Measurements from ENCODE around the gene KRTAP5-2.
"Not testable (repeated sequence)": the region's sequence is repeated elsewhere in the genome, so short reads cannot be mapped to it uniquely, and the experiment has no call there.

The KRTAP5-2 gene

DNA sequence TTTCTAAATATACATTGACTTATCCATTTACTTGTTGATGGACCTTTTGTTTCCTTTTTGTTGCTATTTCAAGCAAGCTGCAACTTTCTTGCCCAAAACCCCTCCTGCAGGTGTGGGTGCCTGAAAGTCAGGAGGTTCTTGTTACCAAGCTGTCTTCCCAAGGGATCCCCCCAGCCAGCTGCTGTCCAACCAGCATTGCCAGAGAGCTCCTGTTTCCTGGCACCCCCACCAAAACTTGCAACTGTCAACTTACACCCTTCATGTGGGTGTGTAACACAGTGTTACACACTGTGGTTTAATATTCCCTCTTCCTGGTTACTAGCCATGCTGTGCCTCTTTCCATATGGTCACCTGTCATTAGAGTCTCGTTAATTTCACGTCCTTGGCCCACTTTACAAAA, 11.4 kb downstream of the KRTAP5-2 start:
- FAIRE-seq, result no peak

DNA sequence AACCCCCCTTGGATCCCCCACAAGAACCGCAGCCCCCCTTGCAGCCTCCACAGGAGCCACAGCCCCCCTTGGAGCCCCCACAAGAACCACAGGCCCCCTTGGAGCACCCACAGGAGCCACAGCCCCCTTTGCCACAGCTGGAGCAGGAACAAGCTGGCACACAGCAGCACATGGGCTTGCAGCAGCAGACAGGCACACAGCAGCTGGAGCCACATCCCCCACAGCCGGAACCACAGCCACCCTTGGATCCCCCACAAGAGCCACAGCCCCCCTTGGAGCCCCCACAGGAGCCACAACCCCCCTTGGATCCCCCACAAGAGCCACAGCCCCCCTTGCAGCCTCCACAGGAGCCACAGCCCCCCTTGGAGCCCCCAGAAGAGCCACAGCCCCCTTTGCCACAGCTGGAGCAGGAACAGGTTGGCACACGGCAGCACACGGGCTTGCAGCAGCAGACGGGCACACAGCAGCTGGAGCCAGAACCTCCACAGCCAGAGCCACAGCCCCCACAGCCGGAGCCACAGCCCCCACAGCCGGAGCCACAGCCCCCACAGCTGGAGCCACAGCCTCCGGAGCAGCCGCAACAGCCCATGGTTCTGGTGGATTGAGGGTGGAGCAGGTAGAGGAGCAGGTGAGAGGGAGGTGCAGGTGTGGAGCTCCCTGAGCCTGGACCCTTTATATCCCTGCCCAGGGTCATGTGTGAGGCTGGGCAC, 13.3 kb downstream of the KRTAP5-2 start, which contains the start of gene KRTAP5-1:
KRTAP5-1 (minus strand) TSS at position 623 of the 710 bp plus-strand sequence; CDS start at position 589, 34 bp downstream.
- not testable (repeated sequence) for FAIRE-seq

DNA sequence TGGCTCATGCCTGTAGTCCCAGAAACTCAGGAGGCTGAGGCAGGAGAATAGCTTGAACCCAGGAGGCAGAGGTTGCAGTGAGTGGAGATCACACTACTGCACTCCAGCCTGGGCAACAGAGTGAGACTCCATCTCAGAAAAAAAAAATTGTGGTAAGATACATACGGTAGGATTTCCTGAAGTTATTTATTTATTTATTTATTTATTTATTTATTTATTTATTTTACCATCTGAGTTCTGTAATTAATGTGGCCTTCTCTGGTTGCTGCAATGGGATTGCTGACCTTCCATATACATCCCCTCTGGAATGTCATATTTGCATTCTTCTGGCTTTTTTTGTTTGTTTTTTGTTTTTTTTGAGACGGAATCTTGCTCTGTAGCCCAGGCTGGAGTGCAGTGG, 15.2 kb downstream of the KRTAP5-2 start:
- FAIRE-seq, result not testable (repeated sequence)

DNA sequence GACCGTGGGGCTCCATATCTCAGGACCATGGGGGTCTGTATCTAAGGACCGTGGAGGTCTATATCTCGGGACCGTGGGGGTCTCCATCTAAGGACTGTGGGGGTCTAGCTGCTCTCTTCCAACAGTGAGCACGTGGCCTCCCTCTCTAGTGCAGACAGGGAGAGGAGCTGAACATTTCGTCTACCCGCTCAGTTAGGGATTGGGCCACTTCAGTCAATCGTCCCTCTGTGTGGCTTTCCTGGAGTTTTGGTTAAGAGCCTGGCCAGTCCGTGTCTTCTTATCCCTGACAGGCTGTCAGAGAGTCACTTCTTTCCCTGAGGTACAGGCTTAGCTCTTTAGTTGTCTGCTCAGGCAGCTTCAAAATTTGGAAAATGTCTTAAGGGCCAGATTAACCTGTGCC, 16.1 kb downstream of the KRTAP5-2 start:
- no peak for FAIRE-seq

DNA sequence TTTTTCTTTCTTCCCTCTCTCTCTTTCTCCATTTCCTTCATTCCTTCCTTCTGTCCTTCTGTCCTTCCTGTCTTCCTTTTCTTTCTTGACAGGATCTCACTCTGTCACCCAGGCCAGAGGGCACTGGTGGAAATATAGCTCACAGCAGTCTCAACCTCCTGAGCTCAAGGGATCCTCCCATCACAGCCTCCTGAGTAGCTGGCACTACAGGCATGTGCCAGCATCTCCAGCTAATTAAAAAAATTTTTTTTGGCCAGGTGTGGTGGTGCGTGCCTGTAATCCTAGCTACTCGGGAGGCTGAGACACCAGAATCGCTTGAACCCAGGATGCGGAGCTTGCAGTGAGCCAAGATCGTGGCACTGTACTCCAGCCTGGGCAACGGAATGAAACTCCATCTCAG, 21.3 kb downstream of the KRTAP5-2 start:
- FAIRE-seq, result no peak

DNA sequence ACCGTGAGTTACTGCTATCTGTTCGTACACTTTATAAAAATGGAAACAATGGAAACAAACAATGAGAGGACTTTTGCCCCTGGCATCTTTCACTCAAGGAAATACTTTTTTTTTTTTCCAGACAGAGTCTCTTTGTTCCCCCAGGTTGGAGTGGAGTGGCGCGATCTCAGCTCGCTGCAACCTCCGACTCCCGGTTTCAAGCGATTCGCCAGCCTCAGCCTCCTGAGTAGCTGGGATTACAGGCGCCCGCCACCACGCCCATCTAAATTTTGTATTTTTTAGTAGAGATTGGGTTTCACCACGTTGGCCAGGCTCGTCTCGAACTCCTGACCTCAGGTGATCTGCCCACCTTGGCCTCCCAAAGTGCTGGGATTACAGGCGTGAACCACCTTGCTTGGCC, 22.3 kb downstream of the KRTAP5-2 start:
- not testable (repeated sequence) for FAIRE-seq

DNA sequence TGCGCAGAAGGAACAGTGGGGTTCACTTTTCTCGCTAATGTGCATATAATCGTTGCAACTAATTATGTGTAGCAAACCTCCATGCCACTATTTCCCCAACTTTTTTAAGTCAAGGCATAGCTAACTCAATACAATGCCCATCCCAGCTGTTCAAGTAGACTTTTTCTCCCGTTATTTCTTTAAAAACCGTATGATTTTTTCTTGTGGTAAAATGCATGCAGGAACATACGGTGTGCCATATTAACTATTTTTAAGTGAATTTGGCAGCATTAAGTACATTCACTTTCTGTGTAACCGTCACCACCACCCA, 23.2 kb downstream of the KRTAP5-2 start:
- FAIRE-seq, result no peak

DNA sequence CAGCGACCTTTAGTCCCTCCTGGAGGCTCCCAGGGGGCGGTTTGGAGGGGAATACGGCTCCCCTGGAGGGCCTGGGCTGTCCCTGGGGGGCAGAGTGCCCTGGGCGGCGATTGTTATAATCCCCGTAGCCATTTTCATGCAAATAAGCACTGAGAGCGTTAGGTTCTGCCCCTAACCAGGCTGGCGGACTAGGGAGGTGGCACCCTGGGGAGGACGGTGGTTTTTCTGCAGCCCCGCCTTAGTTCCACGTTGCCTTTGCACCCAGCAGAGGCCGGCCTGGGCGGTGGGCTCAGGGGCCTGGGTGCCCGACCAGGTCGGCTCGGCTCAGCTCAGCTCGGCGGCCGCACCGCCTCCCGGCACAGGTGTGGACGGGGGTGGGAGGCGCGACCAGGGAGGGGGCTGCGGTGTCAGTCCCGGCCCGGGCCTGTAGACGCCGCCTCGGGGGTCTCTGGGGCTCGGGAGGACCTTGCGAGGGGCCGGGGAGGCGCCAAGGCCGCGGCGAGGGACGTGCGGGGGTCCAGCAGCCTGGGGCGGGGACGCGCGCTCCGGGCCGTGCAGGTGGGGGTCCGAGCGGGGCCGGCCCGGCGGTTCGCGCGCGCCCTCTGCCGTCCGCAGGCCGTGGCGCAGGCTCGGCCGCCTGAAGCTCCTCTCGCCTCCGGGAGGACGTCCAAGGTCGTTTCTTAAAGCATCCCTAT, 23.7 kb downstream of the KRTAP5-2 start:
- no peak for FAIRE-seq

DNA sequence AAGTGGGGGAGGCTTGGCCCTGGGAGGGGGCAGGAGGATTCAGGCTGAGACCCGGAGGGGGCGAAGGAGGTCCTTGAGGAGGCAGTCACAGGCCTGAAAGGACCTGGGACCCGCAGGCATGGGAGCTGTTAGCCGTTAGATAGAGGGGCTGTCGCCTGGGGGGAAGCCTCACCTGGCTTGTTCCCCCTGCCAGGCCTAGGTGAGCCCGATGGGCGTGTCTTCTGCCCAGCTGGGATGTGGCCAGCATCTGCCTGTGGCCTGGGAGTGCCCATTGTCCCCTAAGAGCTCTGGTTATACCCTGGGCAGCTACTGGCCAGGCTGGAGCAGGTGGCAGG, 24.2 kb downstream of the KRTAP5-2 start:
- no peak for FAIRE-seq

DNA sequence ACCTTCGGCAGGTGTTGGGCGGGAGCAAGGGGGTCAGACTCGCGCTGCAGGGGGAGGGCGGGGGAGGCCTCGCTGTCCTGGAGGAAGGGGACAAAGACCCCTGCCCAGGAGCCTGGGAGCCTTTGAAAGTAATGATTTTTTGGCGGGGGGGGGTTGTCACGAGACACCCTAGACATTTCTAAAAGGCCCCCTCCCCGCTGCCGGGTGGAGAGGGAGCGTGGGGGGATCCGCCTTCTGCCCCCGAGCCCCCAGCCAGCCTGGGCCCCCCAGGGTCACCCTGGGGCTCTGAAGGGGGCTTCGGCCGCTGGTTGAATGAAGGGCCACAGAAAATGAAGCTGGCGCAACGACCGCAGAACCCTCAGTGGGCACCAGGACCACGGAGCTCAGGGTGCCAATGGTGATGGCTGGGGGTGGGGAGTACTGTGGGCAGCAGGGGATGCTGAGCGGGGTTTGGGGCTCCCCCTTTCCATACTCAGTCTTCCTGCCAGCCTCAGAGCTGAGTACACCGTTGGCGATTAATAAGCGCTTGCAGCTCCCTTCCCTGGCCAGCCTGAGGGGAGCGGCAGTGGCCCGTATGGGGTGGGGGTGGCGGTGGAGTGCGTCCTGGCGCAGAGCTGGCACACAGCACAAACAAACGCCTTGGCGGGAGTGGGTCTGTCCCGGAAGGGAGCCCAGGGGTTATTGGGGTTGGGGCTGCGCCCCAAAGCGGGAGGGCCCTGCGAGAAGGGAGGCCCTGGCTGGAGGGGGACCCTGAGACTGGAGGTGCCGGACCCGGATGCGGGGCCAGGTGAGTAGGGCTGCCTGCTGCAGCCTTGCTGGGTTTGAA, 24.8 kb downstream of the KRTAP5-2 start:
- FAIRE-seq, result no peak

DNA sequence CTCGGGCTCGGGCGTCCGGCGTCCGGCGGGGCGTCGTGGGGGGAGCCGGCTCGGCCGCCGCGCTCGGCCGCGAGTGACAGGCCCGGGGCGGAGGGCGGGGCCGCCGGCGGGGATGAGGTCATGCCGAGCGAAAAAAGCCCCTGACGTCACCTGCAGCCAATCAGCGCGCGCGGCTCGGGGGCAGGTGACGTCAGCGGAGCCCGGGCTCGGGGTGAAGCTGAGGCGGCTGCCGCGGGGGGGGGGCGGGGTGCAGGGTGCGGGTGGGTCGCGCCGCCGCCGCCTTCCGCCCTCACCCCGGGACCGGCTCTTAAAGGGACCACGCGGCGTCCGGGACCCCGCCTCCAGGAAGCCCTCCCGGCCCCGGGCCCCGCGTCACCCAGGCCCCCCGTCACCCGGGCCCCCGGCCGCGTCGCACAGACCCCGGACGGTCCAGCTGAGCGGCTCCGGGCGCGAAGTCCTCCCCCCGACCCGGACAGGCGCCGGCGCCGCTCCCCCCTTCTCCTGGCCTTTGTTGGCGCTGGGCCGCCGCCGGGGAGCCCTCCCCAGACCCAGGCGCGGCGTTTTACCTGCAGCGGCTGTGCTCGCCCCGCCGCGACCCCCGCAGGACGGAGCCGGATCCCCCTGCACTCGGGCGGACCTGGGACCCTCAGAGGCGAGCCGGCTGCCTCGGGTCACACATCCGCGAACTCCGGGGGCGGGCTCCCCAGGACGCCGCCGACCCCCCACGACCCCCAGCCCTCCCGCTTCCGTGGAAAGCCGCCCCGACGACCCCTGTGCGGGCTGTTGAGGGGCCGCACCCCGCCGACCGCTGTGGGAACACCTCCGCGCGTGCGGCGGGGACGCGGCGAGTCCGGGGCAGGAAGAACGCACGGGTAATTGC, 25.7 kb downstream of the KRTAP5-2 start, which contains the start of gene DUSP8:
DUSP8 (minus strand) TSS at position 75 of the 880 bp plus-strand sequence. CDS start 6,445 bp downstream, outside the sequence.
- no peak for FAIRE-seq

DNA sequence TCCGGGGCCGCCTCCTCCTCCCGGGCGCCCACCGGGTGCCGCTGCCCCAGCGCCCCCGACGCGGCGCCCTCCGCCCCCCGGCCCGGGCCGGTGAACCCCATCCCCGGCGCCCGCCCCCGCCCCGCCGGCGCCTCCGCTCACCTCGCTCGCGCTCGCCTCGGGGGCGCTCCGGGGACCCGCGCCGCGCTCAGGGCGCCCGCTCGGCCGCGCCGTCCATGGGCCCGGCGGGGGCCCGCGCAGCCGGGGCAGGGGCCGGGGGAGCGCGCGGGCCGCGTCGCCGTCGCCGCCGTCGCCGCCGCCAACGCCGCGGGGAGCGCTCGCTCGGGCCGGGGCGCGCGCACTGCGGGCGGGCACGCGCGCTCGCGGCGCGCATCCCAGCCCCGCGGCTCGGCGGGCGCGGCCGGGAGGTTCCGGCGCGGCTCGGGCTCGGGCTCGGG, 26.3 kb downstream of the KRTAP5-2 start:
- no peak for FAIRE-seq

DNA sequence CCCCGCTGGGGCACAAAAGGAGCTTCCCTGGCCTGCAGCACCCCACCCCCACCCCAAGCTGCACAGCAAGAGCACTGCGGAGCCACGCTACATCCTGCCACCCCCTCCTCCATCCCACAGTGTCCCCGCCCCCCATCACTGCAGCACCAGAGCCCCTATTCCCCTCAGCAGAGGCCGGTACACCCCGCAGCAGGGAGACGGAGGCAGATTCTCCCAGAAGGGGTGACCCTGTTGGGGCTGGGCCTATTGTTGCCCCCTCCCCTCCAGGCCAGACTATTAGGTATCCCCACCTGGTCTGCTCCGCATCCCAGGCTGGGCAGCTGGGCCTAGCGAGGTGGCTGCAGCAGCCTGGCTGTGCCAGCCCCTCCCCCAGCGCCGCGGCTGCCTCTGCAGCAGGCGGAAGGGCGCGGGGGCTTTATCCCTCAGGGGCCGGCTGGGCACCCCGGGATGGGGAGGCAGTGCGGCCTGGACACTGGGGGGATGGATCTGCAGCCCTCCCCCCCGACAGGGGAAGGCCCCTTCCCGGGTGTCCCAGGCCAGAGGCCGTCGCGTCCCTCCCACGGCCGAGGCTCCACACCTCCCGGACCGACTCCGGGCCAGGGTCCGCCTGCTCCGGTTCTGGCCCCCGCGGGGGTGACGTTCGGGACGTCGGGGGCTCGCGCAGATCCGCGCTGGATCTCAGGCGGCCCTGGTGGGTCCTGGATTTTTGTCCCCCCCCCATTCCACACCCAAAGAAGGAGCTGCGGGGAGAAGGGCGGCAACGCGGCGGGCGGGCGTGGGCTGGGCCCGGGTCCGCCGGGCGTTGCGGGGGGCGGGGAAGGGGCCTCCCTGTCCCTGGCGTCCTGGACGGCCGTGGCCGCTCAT, 27.0 kb downstream of the KRTAP5-2 start:
- FAIRE-seq, result no peak

DNA sequence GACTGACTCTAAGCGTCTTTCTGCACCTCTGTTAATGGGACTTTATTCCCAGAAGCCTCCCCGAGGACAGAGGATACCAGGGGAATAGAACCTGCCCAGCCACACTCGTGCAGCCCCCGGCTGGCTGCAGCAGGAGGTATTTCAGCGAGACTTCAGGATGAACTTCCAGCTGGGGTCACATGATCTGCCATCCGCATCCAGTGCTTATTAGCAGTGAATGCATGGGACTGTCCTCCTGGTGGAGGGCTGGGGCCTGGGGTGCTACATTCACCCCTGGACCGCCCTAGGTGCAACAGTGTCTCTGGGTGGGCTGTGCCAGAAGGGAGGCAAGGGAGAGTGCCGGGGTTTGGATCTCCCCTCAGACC, 27.6 kb downstream of the KRTAP5-2 start:
- no peak for FAIRE-seq

DNA sequence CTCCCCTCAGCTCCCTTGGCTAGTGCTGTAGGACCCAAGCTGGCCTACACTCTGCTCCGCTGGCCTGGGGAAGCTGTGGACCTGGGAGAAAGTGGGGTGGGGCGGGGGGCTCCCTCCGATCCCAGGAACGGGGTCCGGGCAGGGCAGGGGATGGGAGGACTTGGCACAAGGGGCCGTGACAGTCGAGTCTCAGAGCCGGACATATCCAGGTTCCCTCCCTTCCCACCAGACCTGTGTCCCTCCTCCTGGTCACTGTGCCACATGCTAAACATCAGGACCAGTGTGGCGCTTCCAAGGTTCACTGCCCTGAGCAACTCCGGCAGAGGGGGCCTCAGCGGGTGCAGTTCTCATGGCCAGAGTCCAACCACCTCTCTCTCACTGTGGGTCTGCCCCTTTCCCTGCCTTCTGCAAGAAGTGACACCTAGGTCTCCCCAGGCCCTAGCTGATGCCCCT, 28.1 kb downstream of the KRTAP5-2 start:
- FAIRE-seq, result no peak

DNA sequence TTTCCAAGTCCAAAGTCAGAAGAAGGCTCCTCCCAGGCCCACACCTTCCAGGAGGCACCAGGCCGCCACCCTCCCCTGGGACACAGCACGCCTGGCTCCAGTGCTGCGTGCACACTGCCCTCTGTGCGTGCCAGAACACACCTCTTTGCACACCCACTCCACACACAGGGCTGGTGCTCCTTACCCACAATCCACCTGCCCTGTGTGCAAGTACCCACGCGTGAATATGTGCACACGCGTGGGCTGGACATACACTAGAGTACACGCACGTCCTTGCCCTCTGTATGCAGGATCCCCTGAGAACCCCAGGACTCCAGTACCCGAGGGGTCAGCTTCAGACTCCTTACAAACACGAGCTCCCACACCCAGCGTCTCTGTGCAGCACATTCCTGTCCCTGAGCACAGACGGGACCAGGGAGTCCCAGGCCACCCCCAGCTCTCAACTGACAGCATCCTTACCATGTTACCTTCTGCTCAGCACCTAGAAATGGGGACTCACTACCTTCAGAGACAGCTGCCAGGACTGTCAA, 28.8 kb downstream of the KRTAP5-2 start:
- no peak for FAIRE-seq

DNA sequence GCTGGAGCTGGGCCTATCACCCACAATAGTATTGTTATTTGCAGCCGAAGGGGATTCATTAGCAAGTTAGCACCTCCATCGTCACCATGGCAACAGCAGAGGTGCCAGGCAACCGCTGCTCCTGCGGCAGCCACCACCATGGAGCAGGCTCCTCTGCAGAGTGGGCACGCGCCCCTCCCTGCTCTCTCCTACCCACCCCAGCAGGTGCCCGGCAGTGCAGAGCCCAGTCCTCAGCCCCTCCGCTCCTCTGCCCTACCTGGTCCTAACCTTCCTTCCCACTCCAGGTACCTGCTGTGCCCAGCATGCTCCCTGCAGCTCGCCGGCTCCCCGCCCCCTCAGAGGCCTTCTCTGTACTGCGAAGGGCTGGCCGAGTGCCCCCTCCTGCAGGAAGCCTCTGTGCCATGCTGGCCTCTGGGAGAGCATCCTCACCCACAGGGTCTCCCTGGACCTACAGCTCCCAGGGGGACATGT, 29.6 kb downstream of the KRTAP5-2 start:
- no peak for FAIRE-seq

DNA sequence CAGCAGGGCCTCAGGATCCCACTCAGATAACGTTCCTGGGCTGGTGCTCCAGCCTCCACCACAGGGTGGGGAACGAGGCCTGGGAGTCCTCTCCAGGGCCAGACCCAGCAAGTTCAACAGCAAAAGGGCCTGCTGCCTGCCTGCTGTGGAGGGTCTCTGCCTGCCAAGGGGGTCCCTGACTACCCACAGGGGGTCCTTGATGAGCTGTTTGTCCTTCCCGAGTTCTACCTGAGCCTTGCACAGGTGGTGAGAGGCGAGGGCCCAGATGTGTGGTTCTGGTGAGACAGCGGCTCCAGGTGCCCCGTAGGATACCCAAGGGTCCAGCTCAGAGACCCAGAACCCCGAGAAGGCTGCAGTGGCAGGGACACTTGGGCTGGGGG, 30.4 kb downstream of the KRTAP5-2 start:
- no peak for FAIRE-seq

DNA sequence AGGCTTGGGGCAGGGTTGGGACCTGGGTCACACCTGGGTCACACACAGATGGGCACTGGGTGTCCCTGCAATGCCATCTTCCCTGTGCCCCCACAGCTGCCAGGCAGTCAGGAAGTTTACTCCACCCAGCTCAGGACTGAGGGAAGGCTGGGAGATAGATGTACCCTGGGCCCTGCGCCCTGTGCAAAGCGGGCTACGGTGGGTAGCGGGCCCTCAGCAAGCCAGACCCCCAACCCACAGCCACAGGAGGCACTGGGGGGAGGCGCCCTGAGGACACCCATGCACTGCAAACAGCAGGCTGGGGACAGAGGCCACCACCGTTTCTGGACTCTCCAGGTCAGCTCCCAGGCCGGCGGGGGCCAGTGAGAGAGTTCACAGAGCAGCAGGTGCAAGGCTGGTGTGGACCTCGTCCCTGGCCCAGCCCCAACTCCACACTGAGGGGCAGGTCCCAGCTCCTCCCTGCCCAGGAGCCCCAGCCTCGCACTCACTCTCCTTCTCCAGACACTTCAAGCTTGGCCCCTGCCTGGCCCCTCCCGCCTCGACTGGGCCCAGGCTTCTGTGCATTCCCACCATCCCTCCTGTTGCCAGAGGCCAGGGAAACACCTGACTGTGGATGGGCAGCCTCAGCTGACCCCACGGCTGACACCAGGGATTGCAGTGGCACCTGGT, 30.9 kb downstream of the KRTAP5-2 start:
- no peak for FAIRE-seq

DNA sequence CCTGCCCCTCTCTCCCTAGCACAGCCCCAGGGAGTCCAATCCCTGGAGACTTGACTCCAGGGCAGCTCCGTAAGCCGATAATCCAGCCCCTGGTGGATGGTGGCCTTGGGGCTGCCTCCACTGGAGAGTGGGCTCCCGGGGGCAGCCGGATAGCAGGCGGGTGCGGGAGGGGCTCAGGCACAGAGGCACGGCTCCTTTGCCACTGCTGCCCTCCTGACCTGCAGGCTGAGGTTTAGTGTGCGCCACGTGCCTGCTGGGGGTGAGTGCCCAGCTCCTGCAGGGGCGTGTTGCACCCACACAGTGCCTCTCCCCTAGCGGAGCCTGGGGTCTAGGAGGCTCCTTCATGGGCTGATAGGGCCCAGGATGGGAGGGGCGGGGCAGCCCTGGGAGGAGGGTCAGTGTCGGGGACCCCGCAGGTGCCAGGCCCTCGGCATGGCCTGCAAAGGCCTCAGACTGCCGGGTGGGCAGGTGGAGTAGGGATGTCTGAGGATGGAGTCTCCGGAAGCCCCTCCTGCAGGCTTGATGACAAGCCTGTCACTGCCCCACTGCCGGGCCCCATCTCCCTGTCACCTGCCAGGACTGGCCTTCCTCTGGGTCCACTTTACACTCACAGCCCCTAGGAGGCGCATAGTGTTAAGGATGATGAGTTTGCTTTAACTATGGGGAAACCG, 31.6 kb downstream of the KRTAP5-2 start:
- no peak for FAIRE-seq

Data from G401.6 (cell line).